HepG2 (cell line): ENCODE data around the gene SNRNP200. TPM values are rescaled to one million over a fixed set of nuclear protein-coding genes. Genes with fewer than 3 reads are reported as not detected.

Experiments
- ATAC-seq: fragments of 200-7000 bp; cut with Tn5 transposase; 3 replicates; pipeline ENCODE4 v1.9.1; 2020; ENCODE audit warnings: mild to moderate bottlenecking, moderate library complexity
- BruUV-seq: library from RNA; stranded (reverse); fragments of 400-500 nt; replicated peaks from 2 replicates; lab custom pipeline; 2021; lab: Mats Ljungman, UMichigan
- CTCF ChIA-PET: fragments of 300-600 bp; formaldehyde crosslinking; extraction: SDS; loops from one replicate; lab custom pipeline; 2021; ENCODE audit warnings: low total read pairs, inconsistent platforms, low intra/inter-chr PET ratio; lab: Yijun Ruan, JAX
- POLR2A ChIA-PET: fragments of 350-600 bp; sonication (Branson Sonifier 250); formaldehyde crosslinking; loops from one replicate; lab custom pipeline; 2020; ENCODE audit warnings: antibody characterized with exemption, inconsistent platforms; lab: Yijun Ruan, JAX
- DNase-seq: peaks from one replicate; pipeline ENCODE4 v3.0.0-alpha.2; 2015; ENCODE audit warnings: low spot score
- FAIRE-seq: peaks from 3 replicates; lab custom pipeline; 2011; peaks lifted over from hg19 to GRCh38; lab: Jason Lieb, UNC
- H2AFZ ChIP-seq: one replicate; pipeline ENCODE4 v1.6.1; 2011; ENCODE audit warnings: low read length, inconsistent platforms
- H3K27ac ChIP-seq: fragments of 300-600 bp; 3 replicates; pipeline ENCODE4 v1.8.0; 2011; ENCODE audit warnings: mixed run types, mild to moderate bottlenecking, mixed read lengths, low read length, inconsistent platforms; ENCODE audit not compliant: insufficient read depth; ENCODE audit errors: extremely low read length
- H3K27me3 ChIP-seq, 2 experiments: fragments of 200-600 bp in 1 of 2; 2 replicates in 1 of 2; 3 replicates in 1 of 2; pipeline versions ENCODE4 v1.6.0 to v1.8.0; 2011; ENCODE audit warnings: low read length in 2 of 2, mild to moderate bottlenecking in 2 of 2, moderate library complexity in 2 of 2, inconsistent platforms in 1 of 2; ENCODE audit not compliant: insufficient read depth in 2 of 2, control insufficient read depth in 1 of 2
- H3K36me3 ChIP-seq, 2 experiments: fragments of 200-600 bp in 1 of 2; replicated peaks in 1 of 2; 2 replicates in 1 of 2; 3 replicates in 1 of 2; pipeline versions ENCODE4 v1.5.1 to v1.8.0; 2011; ENCODE audit warnings: low read length in 2 of 2, inconsistent platforms in 1 of 2; ENCODE audit not compliant: insufficient read depth in 2 of 2, control insufficient read depth in 1 of 2
- H3K4me1 ChIP-seq: 2 replicates; pipeline ENCODE4 v1.5.1; 2012; ENCODE audit warnings: low read length, inconsistent platforms; ENCODE audit not compliant: insufficient read depth
- H3K4me2 ChIP-seq: 2 replicates; pipeline ENCODE4 v1.6.0; 2011; ENCODE audit warnings: low read depth, low read length, inconsistent platforms
- H3K4me3 ChIP-seq, 3 experiments: fragments of 200-600 bp in 1 of 3; sonication (generic), shearing (Covaris generic) in 1 of 3; replicated peaks in 1 of 3; 2 replicates each; pipeline ENCODE4 v1.5.1; 2011 to 2016; ENCODE audit warnings: low read length in 3 of 3, inconsistent platforms in 2 of 3, low read depth in 2 of 3, mild to moderate bottlenecking in 2 of 3, control low read depth in 1 of 3, mixed read lengths in 1 of 3; ENCODE audit not compliant: insufficient read depth in 1 of 3
- H3K79me2 ChIP-seq: one replicate; pipeline ENCODE4 v1.6.1; 2011; ENCODE audit warnings: low read length, inconsistent platforms; ENCODE audit not compliant: insufficient read depth
- H3K9ac ChIP-seq: 2 replicates; pipeline ENCODE4 v1.6.0; 2011; ENCODE audit warnings: mild to moderate bottlenecking, low read depth, low read length, inconsistent platforms; ENCODE audit not compliant: insufficient read depth
- H3K9me3 ChIP-seq: 2 replicates; pipeline ENCODE4 v1.5.1; 2012; ENCODE audit warnings: mild to moderate bottlenecking, low read length
- H4K20me1 ChIP-seq: 2 replicates; pipeline ENCODE4 v1.6.0; 2011; ENCODE audit warnings: inconsistent platforms, mild to moderate bottlenecking, low read length, moderate library complexity; ENCODE audit not compliant: insufficient read depth
- KDM2A ChIP-seq: sonication (generic); formaldehyde crosslinking; IDR thresholded peaks from 2 replicates; pipeline ENCODE4 v1.4.0; 2020; ENCODE audit warnings: low read depth, missing genetic modification reagents, borderline replicate concordance
- POLR2A ChIP-seq, 2 experiments: IDR thresholded peaks; 2 replicates each; pipeline ENCODE4 v1.6.1; 2011; ENCODE audit warnings: low read depth in 2 of 2, low read length in 2 of 2, mild to moderate bottlenecking in 1 of 2, moderate library complexity in 1 of 2; ENCODE audit not compliant: insufficient read depth in 1 of 2
- POLR2G ChIP-seq: fragments of 200-400 bp; formaldehyde crosslinking; IDR thresholded peaks from 2 replicates; pipeline ENCODE4 v1.6.1; 2018; ENCODE audit warnings: mild to moderate bottlenecking, low read depth, low read length, moderate library complexity
- RBM22 ChIP-seq: fragments of 200-400 bp; formaldehyde crosslinking; optimal IDR thresholded peaks from 2 replicates; pipeline ENCODE3; 2017; ENCODE audit warnings: mild to moderate bottlenecking, low read length, moderate library complexity
- SSRP1 ChIP-seq: IDR thresholded peaks from 2 replicates; pipeline ENCODE4 v1.6.1; 2016; ENCODE audit warnings: control low read depth
- ZBTB8A ChIP-seq: sonication (generic); formaldehyde crosslinking; IDR thresholded peaks from 2 replicates; pipeline ENCODE4 v1.4.0; 2020; ENCODE audit warnings: mild to moderate bottlenecking, low read depth, missing genetic modification reagents, borderline replicate concordance
- ZNF687 ChIP-seq: sonication (generic); formaldehyde crosslinking; IDR thresholded peaks from 2 replicates; pipeline ENCODE4 v1.5.1; 2020; ENCODE audit warnings: mild to moderate bottlenecking, missing genetic modification reagents, moderate library complexity
- WGBS: methylation state at CpG from one replicate; pipeline ENCODE4 v1.1.6; 2017; ENCODE audit warnings: low lambda C conversion rate; 5-methylcytosine and 5-hydroxymethylcytosine counted together
- in situ Hi-C: cut with HindIII; loops from 2 replicates; pipeline ENCODE4 v1.10.0; 2017; ENCODE audit warnings: low pct_unique_long_range_greater_than_20kb; ENCODE audit not compliant: extremely low pct_ligation_motif_present
- intact Hi-C: fragments of 100-400 bp; cut with micrococcal nuclease; formaldehyde crosslinking; loops from one replicate; pipeline ENCODE4 v1.10.0; 2022; ENCODE audit not compliant: unreplicated experiment
- polyA plus RNA-seq, 8 experiments: library from polyadenylated mRNA; depleted of rRNA in 3 of 8; stranded (reverse) in 7 of 8; unstranded in 1 of 8; fragments of >200 nt; fragmentation: Illumina TruSeq in 4 of 8; extraction: Trizol in 4 of 8; gene quantifications; 2 replicates each; pipeline versions ENCODE4 v1.2.1 to v1.2.3, GENCODE V29; 2011 to 2016; ENCODE audit warnings: low read depth in 4 of 8, missing spikeins in 1 of 8, mixed read lengths in 1 of 8; ENCODE audit not compliant: insufficient read depth in 1 of 8
- total RNA-seq, 5 experiments: library from RNA; depleted of rRNA; stranded (reverse); fragments of >200 nt; fragmentation: Illumina TruSeq; extraction: Trizol; gene quantifications; 2 replicates each; pipeline ENCODE4 v1.2.3, GENCODE V29; 2016; ENCODE audit warnings: low read depth in 1 of 5

SNRNP200 gene
- total and polyA plus RNA-seq, 2 of the 13 experiments (the other 11 are each of a cell fraction or from before 2014, with no cell fraction given) = 99.0 to 232 TPM

- Histone ChIP-seq H3K4me2 (no peak overlapping the region), H3K36me3 (peaks cover 41 to 62% of the 10 kb centered on the region in 2 experiments), H3K4me3 (no peak overlapping the region), H3K79me2 (no peaks in the 10 kb centered on the region), H2AFZ (no peak overlapping the region), H3K9me3 (no peaks in the 10 kb centered on the region), H4K20me1 (no peaks in the 10 kb centered on the region), H3K9ac (no peak overlapping the region), H3K27ac (peak overlapping the region; percentile 34), H3K27me3 (no peaks in the 10 kb centered on the region), H3K4me1 (peaks cover 22% of the 10 kb centered on the region)
- TF ChIP-seq RBM22 (peak; percentile 74), ZNF687 (CRISPR knock-in tag) (no peak), POLR2G (peak; percentile 41), SSRP1 (CRISPR knock-in tag) (0 out of 2 replicates have a peak, but pooled peaks have one; percentile 32), POLR2A (IDR thresholded peaks at IDR 0.05; ENCODE audit: insufficient read depth in 1 of 2, low read depth in 2 of 2, low read length in 2 of 2) (peak in 1 of 2 experiments; percentile 44; a peak in 1 of 4 replicates), KDM2A (CRISPR knock-in tag) (0 out of 2 replicates have a peak, but pooled peaks have one; percentile 21), ZBTB8A (no peak)
- FAIRE-seq = no peak
- in situ Hi-C loops (no loop called here), intact Hi-C loops (no loop called here)
- ATAC-seq = peak; percentile 25
- BruUV-seq = TSS peak; percentile 30
- ChIA-PET POLR2A (interaction anchor here (0.9 to 3.0 kb wide), 8 partner anchors 8 to 320 kb away, joined by 3 to 15 read pairs (median 6); partner anchors contain the start of genes CIAO1 and TMEM127), CTCF (no interaction called here)
- no peak for DNase-seq
- 93% methylated on average over 7 of the region's 7 CpGs for WGBS
Measured at GRCh38 chr2:96274355-96275056, 30.8 kb downstream of the SNRNP200 start.
